Activated T-helper 1 cell treated with anti-CD3 and anti-CD28 coated beads, Interleukin-2, amount 50 U/mL, for 16 hours (primary cell): ENCODE measurements around the gene EDDM13.
A peak's percentile ranks its signal among the peaks of the same experiment; 100 is the strongest.
"Not testable (repeated sequence)": the region's sequence is repeated elsewhere in the genome, so short reads cannot be mapped to it uniquely, and the experiment has no call there.

Experiments used
- DNase-seq, 2 donors: peaks; one replicate each; pipeline ENCODE4 v3.0.0-alpha.2; 2020; ENCODE audit warnings: low read depth in 1 of 2, low spot score in 1 of 2

Gene EDDM13

DNA sequence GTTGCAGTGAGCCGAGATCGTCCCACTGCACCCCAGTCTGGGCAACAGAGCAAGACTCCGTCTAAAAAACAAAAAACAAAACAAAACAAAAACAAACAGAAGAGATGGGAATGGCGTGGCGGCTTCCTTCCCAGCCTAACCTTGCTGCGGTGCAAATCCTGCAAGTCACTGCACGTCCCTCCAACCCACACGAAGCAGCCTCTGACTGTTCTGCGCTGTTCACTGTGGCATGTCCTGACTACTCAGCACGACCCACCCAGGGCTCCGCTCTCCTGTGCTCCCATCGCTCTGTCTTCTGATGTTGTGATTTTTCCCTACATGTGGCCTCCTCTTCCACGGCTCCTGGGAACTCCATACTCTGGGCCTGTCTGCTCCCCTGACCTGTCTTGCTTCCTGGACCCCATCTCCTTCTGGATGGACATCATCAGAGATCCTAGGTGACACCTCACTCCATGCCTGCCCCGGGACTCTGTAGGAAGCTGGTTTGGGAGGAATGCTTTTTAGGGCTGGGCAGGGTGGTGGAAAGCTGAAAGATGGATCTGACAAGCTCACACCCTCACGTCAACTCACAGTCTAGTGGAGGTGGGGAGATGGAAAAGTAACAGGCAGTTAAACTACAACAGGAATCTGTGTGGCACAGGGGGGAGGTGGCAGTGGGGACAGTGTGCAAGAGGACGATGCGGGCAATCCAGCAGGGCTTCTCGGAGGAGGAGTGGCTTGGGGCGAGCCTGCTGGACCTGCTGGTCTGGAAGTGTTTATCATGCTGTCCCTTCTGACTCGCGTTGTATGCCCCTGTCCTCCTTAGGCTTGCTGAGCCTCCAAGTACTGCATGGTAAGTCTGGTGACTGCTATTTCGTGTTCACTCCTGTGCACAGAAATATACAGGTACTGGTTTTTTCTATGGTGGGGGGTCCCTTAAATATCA is 23.2 kb downstream of the EDDM13 start:
- no peak for DNase-seq

DNA sequence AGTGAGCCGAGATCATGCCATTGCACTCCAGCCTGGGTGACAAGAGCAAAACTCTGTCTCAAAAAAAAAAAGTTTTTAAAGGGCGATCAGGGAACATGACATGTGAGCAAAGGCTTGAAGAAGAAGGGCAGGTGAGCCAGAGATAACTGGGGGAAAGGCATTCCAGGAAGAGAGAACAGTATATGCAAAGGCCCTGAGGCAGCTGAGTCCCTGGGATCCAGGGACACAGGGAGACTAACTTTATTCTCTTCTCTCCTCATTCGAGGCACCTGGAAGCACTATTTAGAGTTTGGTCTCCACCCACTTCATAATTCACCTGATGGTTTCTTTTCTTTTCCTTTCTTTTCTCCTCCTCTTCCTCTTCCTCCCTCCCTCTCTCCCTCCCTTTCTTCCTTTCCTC is 24.5 kb downstream of the EDDM13 start:
- DNase-seq, result no peak

GRCh38 chr19:56299688-56300087 is 27.1 kb downstream of the EDDM13 start:
- DNase-seq, result no peak

DNA sequence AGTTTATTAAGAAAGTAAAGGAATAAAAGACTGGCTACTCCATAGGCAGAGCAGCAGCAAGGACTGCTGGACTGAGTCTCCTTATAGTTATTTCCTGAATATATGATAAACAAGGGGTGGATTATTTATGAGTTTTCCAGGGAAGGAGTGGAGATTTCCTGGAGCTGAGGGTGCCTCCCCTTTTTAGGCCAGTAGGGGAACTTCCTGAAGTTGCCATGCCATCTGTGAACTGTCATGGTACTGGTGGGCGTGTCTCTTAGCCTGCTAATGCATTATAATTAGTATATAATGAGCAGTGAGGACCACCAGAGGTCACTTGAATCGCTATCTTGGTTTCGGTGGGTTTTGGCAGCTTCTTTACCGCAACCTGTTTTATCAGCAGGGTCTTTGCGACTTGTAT is 28.6 kb downstream of the EDDM13 start:
- no peak for DNase-seq

- no peak for DNase-seq
These were observed 29.5 kb downstream of the EDDM13 start for GRCh38 chr19:56301886-56302620.

GRCh38 chr19:56304243-56304642 is 31.7 kb downstream of the EDDM13 start:
- DNase-seq, result no peak

- DNase-seq, result no peak
These were observed 33.5 kb downstream of the EDDM13 start for GRCh38 chr19:56306016-56306415.

GRCh38 chr19:56307062-56307461 is 34.5 kb downstream of the EDDM13 start:
- DNase-seq, result not testable (repeated sequence)

DNA sequence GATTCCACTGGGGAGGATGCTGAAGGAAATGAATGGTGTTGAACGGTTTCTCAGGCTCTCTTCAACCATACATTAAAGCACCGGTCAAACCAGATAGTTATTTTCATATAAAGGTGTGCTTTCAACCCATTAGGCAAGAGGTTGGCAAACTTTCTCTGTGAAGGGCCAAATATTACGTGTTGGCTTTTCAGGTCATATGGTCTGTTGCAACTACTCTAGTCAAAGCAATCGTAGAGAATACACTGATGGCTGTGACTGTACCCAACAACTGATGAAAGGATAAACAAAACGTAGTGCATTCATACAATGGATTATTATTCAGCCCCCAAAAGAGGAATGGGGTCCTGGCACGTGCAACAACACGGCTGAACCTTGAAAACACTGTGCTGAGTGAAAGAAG is 36.2 kb downstream of the EDDM13 start:
- no peak for DNase-seq

DNA sequence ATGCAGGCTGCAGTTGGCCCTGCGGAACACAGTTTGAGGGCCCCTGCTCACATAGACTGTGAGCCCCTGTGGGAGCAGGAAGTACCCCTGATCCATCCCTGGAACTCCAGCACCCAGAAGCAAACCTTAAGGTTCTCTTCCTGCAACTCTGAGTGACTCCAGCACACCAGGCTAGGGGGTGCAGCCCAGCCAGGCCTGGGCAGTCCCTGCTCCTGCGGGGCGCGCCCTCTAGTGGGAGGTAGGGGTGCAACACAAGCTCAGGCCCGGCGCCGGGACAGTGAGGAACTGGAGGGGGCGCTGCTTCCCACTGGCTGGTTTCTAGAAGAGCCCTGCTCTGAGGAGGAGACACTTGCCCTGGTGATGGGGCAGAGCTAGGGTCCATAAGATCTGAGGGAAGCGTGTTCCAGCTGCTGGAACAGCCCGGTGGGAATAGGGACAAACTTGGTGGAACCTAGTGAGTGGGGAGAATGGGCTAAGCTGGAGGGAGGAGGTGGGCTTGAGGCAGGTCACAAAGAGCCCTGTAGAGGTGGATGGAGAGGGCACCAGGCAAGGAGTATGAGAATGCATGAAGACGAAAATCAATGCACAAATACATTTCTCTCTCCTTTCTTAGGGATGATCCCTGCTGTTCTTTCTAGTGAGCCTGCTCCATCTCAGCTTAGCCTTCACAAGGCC is 37.1 kb downstream of the EDDM13 start:
- DNase-seq, result peak; percentile 11 to 15

GRCh38 chr19:56310462-56310861 is 37.9 kb downstream of the EDDM13 start:
- no peak for DNase-seq

DNA sequence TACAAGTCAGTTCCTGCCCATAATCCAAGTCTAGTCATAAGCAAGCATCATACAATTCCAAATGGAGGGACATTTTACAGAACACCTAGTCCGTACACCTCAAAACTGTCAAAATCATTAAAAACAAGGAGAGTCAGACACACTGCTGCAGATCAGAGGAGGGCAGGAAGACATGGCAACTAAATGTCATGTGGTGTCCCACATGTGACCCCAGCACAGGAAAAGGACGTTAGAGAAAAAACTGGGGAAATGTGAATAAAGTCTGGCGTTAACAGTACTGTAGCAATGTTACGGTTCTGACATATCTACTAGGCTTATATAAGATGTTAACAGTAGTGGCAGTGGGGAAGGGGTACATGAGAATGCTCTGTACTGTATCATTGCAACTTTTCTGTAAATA is 39.8 kb downstream of the EDDM13 start:
- DNase-seq, result no peak

GRCh38 chr19:56312787-56313657 is 40.5 kb downstream of the EDDM13 start:
- no peak for DNase-seq

DNA sequence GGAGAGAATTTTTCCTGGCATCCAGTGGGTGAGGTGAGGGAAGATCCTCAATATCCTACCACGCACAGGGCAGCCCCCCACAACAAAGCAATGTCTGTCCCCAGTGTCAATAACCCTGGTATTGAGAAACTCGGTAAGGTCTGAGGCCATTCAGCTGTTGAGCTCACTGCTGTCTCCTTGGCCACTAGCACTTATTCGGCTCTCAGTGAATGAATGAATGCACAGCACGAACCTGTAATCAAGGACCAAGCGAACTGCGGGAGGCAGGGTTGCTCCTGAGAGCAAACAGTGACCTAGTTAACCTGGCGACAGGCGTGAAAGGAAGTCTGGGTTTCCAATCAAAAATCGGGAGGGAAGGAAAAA is 41.5 kb downstream of the EDDM13 start:
- peak in 1 of 2 donors; percentile 4 for DNase-seq

GRCh38 chr19:56314381-56315076 is 42.0 kb downstream of the EDDM13 start, which contains the start of gene ZSCAN5A:
TSS of gene ZSCAN5A (minus strand) at chr19:56314839. CDS start at chr19:56225046, 89,793 bp downstream.
- DNase-seq, result peak; percentile 91 to 97

DNA sequence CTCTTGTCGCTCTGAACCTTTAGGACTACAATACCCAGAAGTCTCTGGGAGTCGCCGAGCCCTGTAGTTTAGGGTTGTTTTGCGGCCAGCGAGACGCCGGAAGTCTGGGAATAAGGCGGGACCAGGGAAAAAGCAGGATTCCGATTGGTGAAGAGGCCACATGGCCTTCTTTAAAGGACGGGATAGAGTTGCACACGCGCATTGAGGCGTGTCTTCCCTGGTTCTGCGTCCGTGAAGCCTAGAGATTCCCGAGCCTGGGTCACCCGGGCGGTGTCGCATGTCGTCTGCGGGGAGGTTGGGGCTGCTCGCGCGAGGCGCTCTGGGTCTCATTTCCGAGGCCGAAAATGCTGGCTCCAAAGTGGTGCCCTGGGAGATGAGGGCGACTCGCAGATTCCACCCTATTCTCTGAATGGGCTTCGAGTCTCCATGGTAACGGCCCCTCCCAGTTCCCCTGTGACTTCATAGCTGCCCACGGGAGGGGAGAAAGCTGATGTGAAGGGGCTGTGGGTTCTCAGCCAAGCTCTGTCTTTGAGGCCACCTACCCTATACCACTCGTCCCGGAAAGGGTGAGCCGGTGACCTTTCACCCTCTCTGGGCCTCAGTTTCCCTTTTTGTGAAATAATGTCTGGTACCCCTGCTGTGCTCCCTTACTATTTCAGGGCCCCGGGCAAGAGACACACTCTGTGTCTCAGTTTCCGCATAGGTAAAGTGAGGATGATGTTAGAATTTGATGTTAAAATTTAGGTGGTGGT is 42.7 kb downstream of the EDDM13 start:
- DNase-seq, result peak; percentile 78 to 85

DNA sequence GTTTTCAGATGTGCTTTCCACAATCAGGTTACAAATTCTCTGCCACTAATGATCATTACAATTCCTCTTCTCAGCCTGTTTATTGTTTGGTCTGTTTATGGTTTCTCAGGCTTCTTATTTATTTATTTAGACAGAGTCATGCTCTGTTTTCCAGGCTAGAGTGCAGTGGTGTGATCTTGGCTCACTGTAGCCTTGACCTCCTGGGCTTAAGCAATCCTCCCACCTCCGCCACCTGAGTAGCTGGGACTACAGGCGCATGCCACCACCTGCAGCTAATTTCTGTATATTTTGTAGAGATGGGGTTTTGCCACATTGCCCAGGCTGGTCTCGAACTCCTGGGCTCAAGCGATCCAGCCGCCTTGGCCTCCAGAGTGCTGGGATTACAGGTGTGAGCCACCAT is 44.2 kb downstream of the EDDM13 start:
- DNase-seq, result no peak

- DNase-seq, result no peak
These were observed 45.2 kb downstream of the EDDM13 start for GRCh38 chr19:56317749-56318148.

DNA sequence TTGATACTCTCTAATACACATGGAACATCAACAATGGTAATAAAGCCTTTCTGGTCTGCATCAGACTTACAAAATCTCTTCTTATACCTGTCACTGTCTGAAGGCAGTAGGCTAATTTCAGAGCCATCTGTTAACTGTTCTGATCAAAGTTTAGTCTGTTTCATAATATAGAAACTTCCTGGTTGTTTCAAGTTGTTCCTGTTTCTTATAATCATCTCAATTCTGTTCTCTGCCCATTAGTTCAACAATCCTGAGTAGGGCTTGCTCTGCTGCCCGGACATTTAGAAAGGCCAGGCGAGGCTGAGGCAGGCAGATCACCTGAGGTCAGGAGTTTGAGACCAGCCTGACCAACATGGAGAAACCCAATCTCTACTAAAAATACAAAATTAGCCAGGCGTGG is 47.4 kb downstream of the EDDM13 start:
- DNase-seq, result no peak
